Measurements from ENCODE around the gene SULF2.

SULF2 gene

GRCh38 chr20:47642624-47643023 lies 142.7 kb downstream of the SULF2 start:
- no peak for DNase-seq

- DNase-seq = no peak
Measured at GRCh38 chr20:47642118-47642517, 143.2 kb downstream of the SULF2 start.

- DNase-seq = no peak
Measured at GRCh38 chr20:47638851-47639250, 146.4 kb downstream of the SULF2 start.

- DNase-seq = no peak
Measured at GRCh38 chr20:47635256-47635655, 150.0 kb downstream of the SULF2 start.

GRCh38 chr20:47631078-47631477 lies 154.2 kb downstream of the SULF2 start:
- no peak for DNase-seq

- no peak for DNase-seq
Measured at GRCh38 chr20:47629907-47630306, 155.4 kb downstream of the SULF2 start.

- no peak for DNase-seq
Measured at GRCh38 chr20:47627540-47627939, 157.7 kb downstream of the SULF2 start.

GRCh38 chr20:47623206-47623605 lies 162.1 kb downstream of the SULF2 start:
- DNase-seq = no peak

- no peak for DNase-seq
Measured at GRCh38 chr20:47622118-47622665, 163.1 kb downstream of the SULF2 start.

GRCh38 chr20:47620808-47621805 lies 164.2 kb downstream of the SULF2 start:
- DNase-seq = no peak

GRCh38 chr20:47618479-47618878 lies 166.8 kb downstream of the SULF2 start:
- DNase-seq = no peak

- DNase-seq = no peak
Measured at GRCh38 chr20:47614703-47615309, 170.5 kb downstream of the SULF2 start.

- no peak for DNase-seq
Measured at GRCh38 chr20:47612670-47613069, 172.6 kb downstream of the SULF2 start.

GRCh38 chr20:47611785-47612184 lies 173.5 kb downstream of the SULF2 start:
- no peak for DNase-seq

- no peak for DNase-seq
Measured at GRCh38 chr20:47610945-47611250, 174.4 kb downstream of the SULF2 start.

- no peak for DNase-seq
Measured at GRCh38 chr20:47610247-47610944, 174.9 kb downstream of the SULF2 start.

GRCh38 chr20:47609001-47609400 lies 176.3 kb downstream of the SULF2 start:
- no peak for DNase-seq

Measured in right kidney (tissue), 1 donor.